Astrocyte (in vitro differentiated cells and primary cell): ENCODE data around the gene KRTAP10-2. TPM values are rescaled to one million over a fixed set of nuclear protein-coding genes. Genes with fewer than 3 reads are reported as not detected.

Experiments used
- DNase-seq: peaks from one replicate; pipeline ENCODE4 v3.0.0-alpha.2; 2010; ENCODE audit warnings: low read depth
- FAIRE-seq: peaks from 2 replicates; lab custom pipeline; 2011; peaks lifted over from hg19 to GRCh38; lab: Jason Lieb, UNC
- H2AFZ ChIP-seq: 2 replicates; pipeline ENCODE4 v1.6.0; 2012; ENCODE audit warnings: low read depth, low read length, inconsistent platforms
- H3K27ac ChIP-seq: 2 replicates; pipeline ENCODE4 v1.5.1; 2011; ENCODE audit warnings: low read depth, low read length, inconsistent platforms
- H3K27me3 ChIP-seq: 2 replicates; pipeline ENCODE4 v1.6.0; 2011; ENCODE audit warnings: low read length, inconsistent platforms; ENCODE audit not compliant: insufficient read depth
- H3K36me3 ChIP-seq: 2 replicates; pipeline ENCODE4 v1.5.1; 2011; ENCODE audit warnings: low read length, inconsistent platforms; ENCODE audit not compliant: insufficient read depth
- H3K4me1 ChIP-seq: 2 replicates; pipeline ENCODE4 v1.5.1; 2011; ENCODE audit warnings: low read length, inconsistent platforms; ENCODE audit not compliant: insufficient read depth
- H3K4me2 ChIP-seq: 2 replicates; pipeline ENCODE4 v1.6.0; 2012; ENCODE audit warnings: low read length, inconsistent platforms
- H3K4me3 ChIP-seq: 2 replicates; pipeline ENCODE4 v1.5.1; 2011; ENCODE audit warnings: low read depth, mild to moderate bottlenecking, low read length, inconsistent platforms; ENCODE audit not compliant: insufficient read depth
- H3K79me2 ChIP-seq: 2 replicates; pipeline ENCODE4 v1.6.0; 2012; ENCODE audit warnings: mild to moderate bottlenecking, low read length, inconsistent platforms; ENCODE audit not compliant: insufficient read depth
- H3K9ac ChIP-seq: 2 replicates; pipeline ENCODE4 v1.6.0; 2012; ENCODE audit warnings: mild to moderate bottlenecking, low read length, inconsistent platforms
- H3K9me3 ChIP-seq: 2 replicates; pipeline ENCODE4 v1.5.1; 2012; ENCODE audit warnings: low read depth, mild to moderate bottlenecking, low read length, inconsistent platforms; ENCODE audit not compliant: insufficient read depth
- H4K20me1 ChIP-seq: 2 replicates; pipeline ENCODE4 v1.6.0; 2012; ENCODE audit warnings: low read length, inconsistent platforms; ENCODE audit not compliant: insufficient read depth
- H3K27ac Mint-ChIP-seq: one replicate; pipeline ENCODE4 v1.8.0; 2021; ENCODE audit warnings: mild to moderate bottlenecking, mixed read lengths; ENCODE audit not compliant: unreplicated experiment
- H3K27me3 Mint-ChIP-seq: one replicate; pipeline ENCODE4 v1.8.0; 2021; ENCODE audit warnings: low read depth, mixed read lengths; ENCODE audit not compliant: unreplicated experiment
- H3K36me3 Mint-ChIP-seq: one replicate; pipeline ENCODE4 v1.8.0; 2021; ENCODE audit warnings: low read depth, mixed read lengths; ENCODE audit not compliant: unreplicated experiment
- H3K4me1 Mint-ChIP-seq: one replicate; pipeline ENCODE4 v1.8.0; 2021; ENCODE audit warnings: low read depth, mixed read lengths; ENCODE audit not compliant: unreplicated experiment
- H3K4me3 Mint-ChIP-seq: one replicate; pipeline ENCODE4 v1.8.0; 2021; ENCODE audit warnings: mild to moderate bottlenecking, moderate library complexity, mixed read lengths; ENCODE audit not compliant: unreplicated experiment
- H3K9me3 Mint-ChIP-seq: one replicate; pipeline ENCODE4 v1.8.0; 2021; ENCODE audit warnings: mild to moderate bottlenecking, mixed read lengths; ENCODE audit not compliant: unreplicated experiment
- EZH2 ChIP-seq: IDR thresholded peaks from 2 replicates; pipeline ENCODE4 v1.6.1; 2012; ENCODE audit warnings: mild to moderate bottlenecking, low read length, inconsistent platforms; ENCODE audit not compliant: insufficient read depth
- total RNA-seq: library from RNA; stranded (reverse); gene quantifications from 2 replicates; pipeline ENCODE4 v1.2.1, GENCODE V29; 2021
- TF ChIP-seq, protein P1 (sequence below): IDR thresholded peaks from 2 replicates; pipeline ENCODE4 v1.5.1; 2011; ENCODE audit warnings: low read depth, mild to moderate bottlenecking, inconsistent platforms, low read length, moderate library complexity; ENCODE audit not compliant: insufficient read depth

KRTAP10-2 gene
- total RNA-seq, 1 donor from 2014 or later = not detected

DNA sequence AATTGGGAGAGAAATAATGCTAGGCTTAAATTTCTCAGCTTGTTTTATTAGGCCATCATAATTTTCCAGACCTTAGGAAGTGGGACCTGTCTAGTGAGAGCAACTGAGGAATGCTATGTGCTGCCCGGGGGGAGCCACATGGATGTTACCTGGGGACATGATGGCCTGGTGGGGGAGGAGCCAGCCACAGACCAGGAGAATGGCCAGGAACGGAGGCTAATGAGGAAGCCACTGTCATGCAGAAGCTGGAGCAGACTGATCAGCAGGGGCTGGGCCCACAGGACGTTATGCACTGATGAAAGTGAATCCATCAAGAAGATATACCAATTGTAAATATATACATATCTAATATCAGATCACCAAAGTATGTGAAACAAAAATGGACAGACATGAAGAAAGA lies 6.7 kb downstream of the KRTAP10-2 start:
- TF ChIP-seq, protein P1, sequence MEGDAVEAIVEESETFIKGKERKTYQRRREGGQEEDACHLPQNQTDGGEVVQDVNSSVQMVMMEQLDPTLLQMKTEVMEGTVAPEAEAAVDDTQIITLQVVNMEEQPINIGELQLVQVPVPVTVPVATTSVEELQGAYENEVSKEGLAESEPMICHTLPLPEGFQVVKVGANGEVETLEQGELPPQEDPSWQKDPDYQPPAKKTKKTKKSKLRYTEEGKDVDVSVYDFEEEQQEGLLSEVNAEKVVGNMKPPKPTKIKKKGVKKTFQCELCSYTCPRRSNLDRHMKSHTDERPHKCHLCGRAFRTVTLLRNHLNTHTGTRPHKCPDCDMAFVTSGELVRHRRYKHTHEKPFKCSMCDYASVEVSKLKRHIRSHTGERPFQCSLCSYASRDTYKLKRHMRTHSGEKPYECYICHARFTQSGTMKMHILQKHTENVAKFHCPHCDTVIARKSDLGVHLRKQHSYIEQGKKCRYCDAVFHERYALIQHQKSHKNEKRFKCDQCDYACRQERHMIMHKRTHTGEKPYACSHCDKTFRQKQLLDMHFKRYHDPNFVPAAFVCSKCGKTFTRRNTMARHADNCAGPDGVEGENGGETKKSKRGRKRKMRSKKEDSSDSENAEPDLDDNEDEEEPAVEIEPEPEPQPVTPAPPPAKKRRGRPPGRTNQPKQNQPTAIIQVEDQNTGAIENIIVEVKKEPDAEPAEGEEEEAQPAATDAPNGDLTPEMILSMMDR = no peak
- TF ChIP-seq EZH2 = no peak

DNA sequence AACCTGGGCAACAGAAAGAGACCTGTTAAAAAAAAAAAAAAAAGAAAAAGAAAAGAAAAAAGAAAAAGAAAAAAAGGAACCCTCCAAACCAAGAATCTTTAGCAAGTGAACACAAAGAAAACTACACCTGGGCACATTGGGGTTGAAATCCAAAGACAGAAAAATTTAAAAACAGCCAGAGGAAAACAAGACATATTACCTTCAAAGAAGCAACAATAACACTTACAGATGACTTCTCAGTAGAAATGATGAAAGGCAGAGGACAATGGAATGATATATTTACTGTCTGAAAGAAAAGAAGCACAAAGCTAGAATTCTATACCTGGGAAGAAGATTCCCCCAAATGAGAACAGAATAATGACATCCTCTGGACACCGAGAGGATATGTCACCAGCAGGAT lies 8.6 kb downstream of the KRTAP10-2 start:
- Mint-ChIP-seq H3K36me3 (no peaks in the 10 kb centered on the region), H3K27me3 (peaks cover 4% of the 10 kb centered on the region), H3K4me3 (no peak overlapping the region), H3K27ac (no peak overlapping the region), H3K4me1 (no peaks in the 10 kb centered on the region), H3K9me3 (peaks cover 15% of the 10 kb centered on the region)
- H3K9me3 ChIP-seq = no peaks in the 10 kb centered on the region
- no peaks in the 10 kb centered on the region for H3K36me3 ChIP-seq
- no peak for DNase-seq
- H4K20me1 ChIP-seq = no peaks in the 10 kb centered on the region
- FAIRE-seq = no peak
- H3K79me2 ChIP-seq = no peaks in the 10 kb centered on the region
- H3K9ac ChIP-seq = no peak overlapping the region
- no peaks in the 10 kb centered on the region for H3K4me1 ChIP-seq
- TF ChIP-seq, protein P1 = no peak
- no peak for TF ChIP-seq EZH2
- H2AFZ ChIP-seq = no peak overlapping the region
- H3K4me3 ChIP-seq = no peak overlapping the region
- no peaks in the 10 kb centered on the region for H3K27me3 ChIP-seq
- no peak overlapping the region for H3K4me2 ChIP-seq
- H3K27ac ChIP-seq = no peak overlapping the region

More for the DNA sequence above, 6.7 kb downstream of the KRTAP10-2 start:
- H3K27ac ChIP-seq = no peak overlapping the region
- no peak for DNase-seq
- peaks cover 21% of the 10 kb centered on the region for H3K9me3 Mint-ChIP-seq
- H3K9me3 ChIP-seq = no peaks in the 10 kb centered on the region
- H2AFZ ChIP-seq = no peak overlapping the region
- no peaks in the 10 kb centered on the region for H3K4me1 ChIP-seq
- H3K4me3 Mint-ChIP-seq = no peak overlapping the region
- H3K4me3 ChIP-seq = no peak overlapping the region
- H3K4me2 ChIP-seq = no peak overlapping the region
- peaks cover 1% of the 10 kb centered on the region for H3K36me3 Mint-ChIP-seq
- peaks cover 7% of the 10 kb centered on the region for H3K4me1 Mint-ChIP-seq
- H3K36me3 ChIP-seq = no peaks in the 10 kb centered on the region
- H4K20me1 ChIP-seq = no peaks in the 10 kb centered on the region
- H3K79me2 ChIP-seq = no peaks in the 10 kb centered on the region
- no peak overlapping the region for H3K27ac Mint-ChIP-seq
- peaks cover under 1% of the 10 kb centered on the region for H3K27me3 Mint-ChIP-seq
- H3K9ac ChIP-seq = no peak overlapping the region
- H3K27me3 ChIP-seq = no peaks in the 10 kb centered on the region
- FAIRE-seq = no peak

DNA sequence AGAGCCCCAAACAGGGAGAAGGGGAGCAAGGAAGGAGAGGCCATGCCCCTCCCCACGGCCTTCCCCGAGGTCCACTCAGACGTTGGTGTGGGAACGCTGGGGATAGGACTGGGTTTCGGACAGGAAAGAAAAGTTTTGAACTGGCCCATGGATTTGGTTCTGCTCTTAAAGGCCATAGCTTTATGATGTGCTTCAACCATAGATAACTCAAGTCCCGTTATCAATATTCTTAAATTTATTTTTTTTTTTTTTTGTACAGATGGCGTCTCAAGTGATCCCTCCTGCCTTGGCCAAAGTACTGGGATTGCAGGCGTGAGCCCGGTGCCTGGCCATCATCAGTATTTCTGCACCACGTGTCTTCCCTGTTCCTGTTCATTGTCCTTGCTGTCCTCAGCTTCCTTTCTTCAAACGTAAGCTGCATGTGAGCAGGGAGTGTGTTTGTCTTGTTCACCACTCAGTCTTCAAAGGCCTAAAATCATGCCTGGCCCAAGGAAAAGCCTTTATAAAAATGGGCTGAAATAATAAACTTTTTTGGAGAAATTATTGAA lies 10.5 kb downstream of the KRTAP10-2 start:
- Histone ChIP-seq H3K9ac (no peak overlapping the region), H3K79me2 (no peaks in the 10 kb centered on the region), H3K27me3 (no peaks in the 10 kb centered on the region), H3K4me3 (no peak overlapping the region), H3K27ac (no peak overlapping the region), H4K20me1 (no peaks in the 10 kb centered on the region), H2AFZ (no peak overlapping the region), H3K4me2 (no peak overlapping the region), H3K4me1 (no peaks in the 10 kb centered on the region), H3K9me3 (no peaks in the 10 kb centered on the region), H3K36me3 (no peaks in the 10 kb centered on the region)
- H3K9me3 Mint-ChIP-seq = peaks cover 6% of the 10 kb centered on the region
- H3K27me3 Mint-ChIP-seq = peaks cover 4% of the 10 kb centered on the region
- no peak for FAIRE-seq
- H3K4me1 Mint-ChIP-seq = no peaks in the 10 kb centered on the region
- TF ChIP-seq, protein P1 = no peak
- TF ChIP-seq EZH2 = no peak
- no peak overlapping the region for H3K27ac Mint-ChIP-seq
- no peaks in the 10 kb centered on the region for H3K36me3 Mint-ChIP-seq
- H3K4me3 Mint-ChIP-seq = no peak overlapping the region
- DNase-seq = no peak
